ENCODE measurements around the gene PSORS1C1.
"Not testable (repeated sequence)": the region's sequence is repeated elsewhere in the genome, so short reads cannot be mapped to it uniquely, and the experiment has no call there.

The PSORS1C1 gene

DNA sequence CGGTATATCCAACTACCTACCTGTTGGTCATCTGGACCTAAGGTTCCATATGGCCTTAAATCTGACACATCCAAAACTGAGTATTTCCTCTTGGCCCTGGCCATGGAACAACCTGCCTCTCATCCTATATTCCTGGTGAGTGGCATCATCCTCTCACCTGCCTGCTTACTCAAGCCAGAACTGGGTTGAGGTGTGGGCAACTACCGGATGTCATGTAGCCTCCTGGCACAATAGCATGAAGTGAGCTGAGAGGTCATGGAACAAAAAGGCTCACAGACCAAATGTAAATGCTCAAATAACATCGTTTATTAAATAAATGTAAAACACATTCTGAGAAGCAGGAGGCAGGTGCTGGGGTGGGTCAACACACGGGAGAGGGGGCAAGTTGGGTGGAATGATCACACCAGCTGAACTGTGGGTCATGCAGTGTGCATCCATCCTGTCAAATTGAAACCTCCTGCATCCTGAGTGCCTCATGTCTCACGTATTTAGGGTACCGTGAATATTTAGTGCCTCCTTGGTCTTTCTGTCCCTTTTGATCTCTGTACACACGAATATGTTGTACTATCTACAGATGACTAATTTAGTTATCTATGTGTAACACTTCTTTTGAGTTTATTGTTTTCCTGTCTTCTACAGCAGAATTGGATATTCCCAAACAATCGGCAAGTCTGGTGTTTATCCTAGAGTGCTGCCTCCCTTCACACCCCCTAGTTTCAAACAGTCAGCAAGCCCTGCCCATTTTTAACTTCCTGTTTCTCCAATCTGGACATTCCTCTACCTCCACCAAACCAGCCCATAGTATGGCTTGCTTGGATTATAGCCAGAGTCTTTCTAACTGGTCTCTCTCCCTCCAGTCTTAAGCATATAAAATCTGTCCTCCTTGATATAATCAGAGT is 63.8 kb downstream of the PSORS1C1 start:
- DNase-seq (ENCODE audit: low read depth) = no peak

DNA sequence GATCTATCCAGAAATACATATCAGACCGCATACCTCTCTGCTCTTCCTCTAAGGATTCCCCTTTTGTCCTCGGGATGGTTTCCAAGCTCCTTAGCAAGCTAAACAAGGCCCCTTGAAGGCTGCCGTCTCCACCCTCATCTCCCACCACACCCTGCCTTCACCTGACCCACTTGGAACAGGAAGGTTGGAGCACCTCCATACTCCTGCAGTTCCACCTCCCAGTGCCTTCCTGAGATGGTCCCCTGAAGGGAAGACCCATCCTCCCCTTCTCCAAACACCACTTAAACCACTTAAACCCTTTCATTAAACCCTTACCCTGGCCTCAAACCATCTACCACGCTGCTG is 64.4 kb downstream of the PSORS1C1 start:
- no peak for DNase-seq (ENCODE audit: low read depth)

DNA sequence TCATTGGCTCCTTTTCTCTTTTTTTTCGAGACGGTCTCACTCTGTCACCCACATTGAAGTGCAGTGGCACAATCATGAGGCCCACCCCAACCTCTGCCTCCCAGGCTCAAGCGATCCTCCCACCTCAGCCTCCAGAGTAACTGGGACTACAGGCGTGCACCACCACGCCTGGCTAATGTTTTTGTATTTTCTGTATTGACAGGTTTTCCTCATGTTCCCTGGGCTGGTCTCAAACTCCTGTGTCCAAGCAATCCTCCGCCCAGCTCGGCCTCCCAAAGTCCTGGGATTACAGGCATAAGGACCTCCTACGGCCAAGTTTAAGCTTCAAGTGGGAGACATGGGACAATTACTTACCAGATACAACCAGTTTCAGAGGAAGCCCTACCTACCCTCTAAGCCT is 65.3 kb downstream of the PSORS1C1 start:
- DNase-seq (ENCODE audit: low read depth) = no peak

DNA sequence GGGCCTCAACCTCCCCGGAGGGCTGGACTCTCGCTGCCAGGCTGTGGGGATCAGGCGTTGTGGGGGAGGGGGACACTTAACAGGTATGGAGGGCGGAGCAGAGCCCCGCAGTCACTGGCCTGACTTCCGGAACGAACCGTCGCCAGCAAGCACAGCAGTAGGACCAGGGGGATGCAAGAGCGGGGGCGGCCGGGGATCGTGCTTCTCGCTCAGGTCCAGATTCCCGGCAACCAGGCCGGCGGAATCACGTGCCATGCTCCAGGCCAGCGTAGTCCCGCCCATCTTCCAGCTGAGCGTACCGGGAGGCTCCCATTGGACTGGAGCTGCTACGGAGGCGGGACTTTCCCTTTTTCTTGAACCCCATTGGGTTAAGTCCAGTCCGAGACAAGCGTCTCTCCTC is 65.9 kb downstream of the PSORS1C1 start:
- DNase-seq (ENCODE audit: low read depth) = no peak

DNA sequence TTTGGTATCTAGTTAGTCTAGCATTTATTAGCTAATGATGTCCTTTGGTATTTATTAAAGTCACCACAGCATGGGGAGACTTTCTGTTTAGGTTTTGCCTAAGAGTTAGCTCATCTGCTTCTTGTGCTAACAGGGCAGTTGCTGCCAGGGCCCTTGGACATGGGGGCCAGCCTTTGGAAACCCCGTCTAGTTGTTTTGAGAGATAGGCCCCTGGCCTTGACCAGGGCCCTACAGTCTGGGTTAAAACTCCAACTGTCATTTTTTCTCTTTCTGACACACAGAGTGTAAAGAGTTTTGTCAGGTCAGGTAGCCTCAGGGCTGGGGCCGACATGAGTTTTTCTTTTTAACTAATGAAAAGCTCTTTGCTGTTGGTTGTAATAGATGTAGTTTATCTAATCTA is 68.7 kb downstream of the PSORS1C1 start:
- DNase-seq (ENCODE audit: low read depth) = not testable (repeated sequence)

DNA sequence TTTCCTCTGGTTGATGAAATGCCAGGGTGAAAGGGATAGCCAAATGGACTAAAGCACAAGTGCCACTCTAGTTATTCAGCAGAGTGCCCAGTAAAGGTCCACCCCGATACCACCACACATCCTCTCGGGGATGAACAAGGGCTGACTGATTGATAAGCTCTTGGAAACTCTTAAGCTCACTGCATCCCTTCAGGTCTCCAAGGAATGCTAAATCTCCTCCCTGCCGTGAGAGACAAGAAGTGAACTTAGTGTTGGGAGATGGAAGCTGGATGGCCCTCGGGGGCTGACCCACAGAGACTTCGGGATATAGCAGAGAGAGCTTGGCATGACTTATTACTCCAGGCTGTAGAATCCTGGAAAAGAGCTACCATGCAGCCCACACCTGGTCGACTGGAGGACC is 69.3 kb downstream of the PSORS1C1 start:
- not testable (repeated sequence) for DNase-seq (ENCODE audit: low read depth)

DNA sequence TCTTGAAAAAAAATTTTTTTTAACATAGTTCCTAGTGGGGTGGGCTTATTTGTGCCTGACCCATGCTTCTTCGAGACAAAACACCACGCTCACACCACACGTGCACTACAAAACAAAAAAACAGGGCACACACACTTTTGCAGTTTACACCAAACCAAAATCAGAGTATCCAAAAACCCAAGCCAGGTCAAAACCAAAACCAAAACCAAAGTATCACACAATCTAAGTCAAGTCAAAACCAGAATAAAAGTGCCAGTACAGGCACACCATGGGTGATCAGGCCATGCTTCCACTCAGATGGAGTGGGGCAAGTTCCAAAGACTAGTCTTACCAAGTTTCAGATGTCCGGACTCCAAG is 71.1 kb downstream of the PSORS1C1 start:
- not testable (repeated sequence) for DNase-seq (ENCODE audit: low read depth)

DNA sequence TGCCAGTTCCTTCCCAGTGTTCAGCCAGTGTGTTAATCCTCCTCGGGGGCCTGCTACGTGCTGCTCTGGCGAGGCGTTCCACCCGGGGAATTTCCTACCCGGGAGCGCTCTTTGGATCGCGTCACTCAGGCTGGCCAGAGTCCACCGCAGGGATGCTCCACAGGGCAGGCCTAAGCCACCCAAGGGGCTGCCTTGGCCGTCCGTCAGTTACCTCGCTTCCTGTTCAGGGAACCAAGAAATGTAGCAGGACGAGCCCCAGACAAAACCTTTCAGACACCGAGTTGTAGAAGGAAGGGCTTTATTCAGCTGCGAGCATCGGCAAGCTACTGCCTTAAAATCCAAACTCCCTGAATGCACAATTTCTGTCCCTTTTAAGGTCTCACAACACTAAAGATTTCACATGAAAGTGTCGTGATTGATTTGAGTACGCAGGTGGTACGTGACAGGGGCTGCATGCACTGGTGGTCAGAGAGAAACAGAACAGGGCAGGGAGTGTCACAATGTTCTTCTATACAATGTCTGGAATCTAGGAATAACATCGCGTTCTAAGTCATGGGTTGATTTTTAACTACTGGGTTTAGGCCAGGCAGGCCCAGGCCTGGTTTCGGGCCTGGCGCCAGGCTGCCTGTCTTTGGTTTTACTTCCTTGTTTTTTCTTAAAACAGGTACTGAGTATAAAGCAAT is 71.6 kb downstream of the PSORS1C1 start:
- DNase-seq (ENCODE audit: low read depth) = no peak

DNA sequence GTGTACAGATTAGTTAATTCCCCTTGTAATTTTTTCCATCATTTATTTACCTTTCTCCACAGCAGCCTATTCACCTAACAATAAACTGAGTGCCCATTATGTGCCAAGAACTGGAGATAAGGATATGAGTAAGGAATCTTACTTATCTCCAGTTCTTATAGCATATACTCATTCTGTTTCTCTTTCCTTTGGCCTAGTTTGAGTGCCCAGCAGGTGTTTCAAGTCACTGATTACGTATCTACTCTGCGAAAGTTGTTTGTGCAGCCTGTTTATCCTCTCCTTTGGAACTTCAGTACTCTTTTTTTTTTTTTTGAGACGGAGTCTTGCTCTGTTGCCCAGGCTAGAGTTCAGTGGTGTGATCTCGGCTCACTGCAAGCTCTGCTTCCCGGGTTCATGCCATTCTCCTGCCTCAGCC is 73.2 kb downstream of the PSORS1C1 start:
- no peak for DNase-seq (ENCODE audit: low read depth)

DNA sequence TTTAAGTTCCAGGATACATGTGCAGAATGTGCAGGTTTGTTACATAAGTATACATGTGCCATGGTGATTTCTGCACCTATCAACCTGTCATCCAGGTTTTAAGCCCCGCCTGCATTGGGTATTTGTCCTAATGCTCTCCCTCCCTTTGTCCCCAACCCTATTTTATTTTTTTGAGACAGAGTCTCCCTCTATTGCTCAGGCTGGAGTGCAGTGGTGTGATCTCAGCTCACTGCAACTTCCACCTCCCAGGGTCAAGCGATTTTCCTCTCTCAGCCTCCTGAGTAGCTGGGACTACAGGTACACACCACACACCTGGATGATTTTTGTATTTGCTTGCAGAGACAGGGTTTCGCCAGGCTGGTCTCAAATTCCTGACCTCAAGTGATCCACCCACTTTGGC is 74.6 kb downstream of the PSORS1C1 start:
- not testable (repeated sequence) for DNase-seq (ENCODE audit: low read depth)
